GM23338 (cell line): ENCODE measurements around the gene NRN1L. TPM values are rescaled to one million over a fixed set of nuclear protein-coding genes. Genes with fewer than 3 reads are reported as not detected.

ENCODE experiments used
- ATAC-seq: fragments of 200-7000 bp; cut with Tn5 transposase; 3 replicates; pipeline ENCODE4 v1.9.1; 2020
- DNase-seq: peaks from one replicate; pipeline ENCODE4 v3.0.0-alpha.2; 2015; ENCODE audit warnings: low spot score
- H2AFZ ChIP-seq: fragments of 200-600 bp; sonication (generic); 2 replicates; pipeline ENCODE4 v1.8.0; 2016; ENCODE audit warnings: antibody characterized with exemption, mild to moderate bottlenecking, moderate library complexity
- H3F3A ChIP-seq: fragments of 200-600 bp; sonication (generic); replicated peaks from 2 replicates; pipeline ENCODE4 v1.8.0; 2017; ENCODE audit warnings: antibody characterized with exemption, mixed run types, low read depth
- H3K27ac ChIP-seq: fragments of 200-600 bp; sonication (generic); 2 replicates; pipeline ENCODE4 v1.6.1; 2016; ENCODE audit warnings: low read depth
- H3K27me3 ChIP-seq: fragments of 200-600 bp; sonication (generic); 2 replicates; pipeline ENCODE4 v1.8.0; 2016; ENCODE audit warnings: mild to moderate bottlenecking, mixed run types, moderate library complexity; ENCODE audit not compliant: insufficient read depth
- H3K36me3 ChIP-seq: fragments of 200-600 bp; sonication (generic); 2 replicates; pipeline ENCODE4 v1.8.0; 2016; ENCODE audit warnings: mild to moderate bottlenecking; ENCODE audit not compliant: insufficient read depth
- H3K4me1 ChIP-seq: fragments of 200-600 bp; sonication (generic); 2 replicates; pipeline ENCODE4 v1.8.0; 2016; ENCODE audit warnings: mild to moderate bottlenecking, moderate library complexity; ENCODE audit not compliant: insufficient read depth
- H3K4me2 ChIP-seq: fragments of 200-600 bp; sonication (generic); 2 replicates; pipeline ENCODE4 v1.7.1; 2017; ENCODE audit warnings: mixed run types
- H3K4me3 ChIP-seq: fragments of 200-600 bp; sonication (generic); 2 replicates; pipeline ENCODE4 v1.6.1; 2016; ENCODE audit warnings: mixed run types
- H3K79me2 ChIP-seq: fragments of 200-600 bp; sonication (generic); replicated peaks from 2 replicates; pipeline ENCODE4 v1.8.0; 2017; ENCODE audit warnings: mild to moderate bottlenecking; ENCODE audit not compliant: insufficient read depth
- H3K9me2 ChIP-seq: fragments of 200-600 bp; sonication (generic); 2 replicates; pipeline ENCODE4 v1.8.0; 2017; ENCODE audit not compliant: insufficient read depth
- H4K20me1 ChIP-seq: fragments of 200-600 bp; sonication (generic); replicated peaks from 2 replicates; pipeline ENCODE4 v1.8.0; 2017; ENCODE audit warnings: mild to moderate bottlenecking; ENCODE audit not compliant: insufficient read depth
- H3K27ac Mint-ChIP-seq: 2 replicates; pipeline ENCODE4 v1.8.0; 2020; ENCODE audit warnings: inconsistent platforms, mild to moderate bottlenecking, moderate library complexity, mixed read lengths
- H3K27me3 Mint-ChIP-seq: 3 replicates; pipeline ENCODE4 v1.8.0; 2022; ENCODE audit warnings: low read depth, mild to moderate bottlenecking, moderate library complexity, mixed read lengths, inconsistent platforms; ENCODE audit not compliant: insufficient read depth, poor library complexity
- H3K36me3 Mint-ChIP-seq: 3 replicates; pipeline ENCODE4 v1.8.0; 2021; ENCODE audit warnings: low read depth, mild to moderate bottlenecking, inconsistent platforms, moderate library complexity, mixed read lengths
- H3K4me1 Mint-ChIP-seq: 3 replicates; pipeline ENCODE4 v1.8.0; 2020; ENCODE audit warnings: mild to moderate bottlenecking, inconsistent platforms, mixed read lengths
- H3K4me3 Mint-ChIP-seq: 3 replicates; pipeline ENCODE4 v1.8.0; 2021; ENCODE audit warnings: moderate library complexity, mild to moderate bottlenecking, inconsistent platforms, mixed read lengths
- H3K9me3 Mint-ChIP-seq: 3 replicates; pipeline ENCODE4 v1.8.0; 2020; ENCODE audit warnings: moderate library complexity, mild to moderate bottlenecking, inconsistent platforms, mixed read lengths
- CREB1 ChIP-seq: fragments of 250-450 bp; sonication (Bioruptor Pico); IDR thresholded peaks from 2 replicates; pipeline ENCODE4 v1.5.0; 2020; ENCODE audit warnings: low read depth, mild to moderate bottlenecking, moderate library complexity
- EZH2 ChIP-seq: fragments of 200-600 bp; sonication (generic); IDR thresholded peaks from one replicate; pipeline ENCODE4 v1.8.0; 2017; ENCODE audit warnings: antibody characterized with exemption, mild to moderate bottlenecking, low read depth; ENCODE audit not compliant: unreplicated experiment
- JUNB ChIP-seq: IDR thresholded peaks from one replicate; pipeline ENCODE4 v1.6.1; 2016; ENCODE audit warnings: antibody characterized with exemption; ENCODE audit not compliant: unreplicated experiment
- ZNF462 ChIP-seq: fragments of 250-450 bp; sonication (Bioruptor Pico); IDR thresholded peaks from 2 replicates; pipeline ENCODE4 v1.5.0; 2020; ENCODE audit warnings: mild to moderate bottlenecking, moderate library complexity
- polyA plus RNA-seq: library from polyadenylated mRNA; unstranded; fragments of >200 nt; fragmentation: Nextera tagmentation; extraction: Ambion mirVana; gene quantifications from 2 replicates; pipeline ENCODE4 v1.2.1, GENCODE V29; 2016
- total RNA-seq: library from RNA; depleted of rRNA; stranded (reverse); fragments of >200 nt; shearing (Covaris generic); gene quantifications from 2 replicates; pipeline ENCODE4 v1.2.3, GENCODE V29; 2014

The NRN1L gene
- total and polyA plus RNA-seq, 2 experiments from 2014 or later, result 14.0 to 26.1 TPM

- H3K79me2 ChIP-seq, result peaks cover 48% of the 10 kb centered on the region
- peak within 1 kb of the TSS; percentile 84 for H3K27ac ChIP-seq
- peaks cover 8% of the 10 kb centered on the region for H4K20me1 ChIP-seq
- H3K4me3 Mint-ChIP-seq, result peak within 1 kb of the TSS; percentile 97
- H3K4me1 ChIP-seq, result peaks cover 14% of the 10 kb centered on the region
- DNase-seq (peak; percentile 99), ATAC-seq (peak; percentile 97)
- H3K27ac Mint-ChIP-seq, result peak within 1 kb of the TSS; percentile 98
- 0 out of 2 replicates have a peak within 1 kb of the TSS, but pooled peaks have one; percentile 26 for H2AFZ ChIP-seq
- H3K4me3 ChIP-seq, result peak within 1 kb of the TSS; percentile 82
- peak within 1 kb of the TSS; percentile 81 for H3K4me2 ChIP-seq
- H3K4me1 Mint-ChIP-seq, result peaks cover 9% of the 10 kb centered on the region
- H3K36me3 Mint-ChIP-seq, result no peaks in the 10 kb centered on the region; the same call in 2 of the 3 replicates
- H3K9me3 Mint-ChIP-seq, result no peaks in the 10 kb centered on the region
- TF ChIP-seq ZNF462 (CRISPR knock-in tag) (no peak), EZH2 (no peak), CREB1 (CRISPR knock-in tag) (peak; percentile 97), JUNB (no peak)
- H3K36me3 ChIP-seq, result no peaks in the 10 kb centered on the region
- H3F3A ChIP-seq, result peaks cover 8% of the 10 kb centered on the region; the same call in 1 of the 2 replicates
- no peaks in the 10 kb centered on the region for H3K9me2 ChIP-seq
- peaks cover 4% of the 10 kb centered on the region for H3K27me3 Mint-ChIP-seq
- no peaks in the 10 kb centered on the region for H3K27me3 ChIP-seq
These were observed 8.4 kb downstream of the NRN1L start, which contains the start of gene PSKH1 for GRCh38 chr16:67892899-67893742. TSS of gene PSKH1 (plus strand) at chr16:67893254. CDS start at chr16:67908750, 15,496 bp downstream.
